Measurements from ENCODE around the gene PRDM16. TPM values are rescaled to one million over a fixed set of nuclear protein-coding genes. Genes with fewer than 3 reads are reported as not detected.

Gene PRDM16
- total RNA-seq, 2 experiments from 2014 or later = not detected

DNA sequence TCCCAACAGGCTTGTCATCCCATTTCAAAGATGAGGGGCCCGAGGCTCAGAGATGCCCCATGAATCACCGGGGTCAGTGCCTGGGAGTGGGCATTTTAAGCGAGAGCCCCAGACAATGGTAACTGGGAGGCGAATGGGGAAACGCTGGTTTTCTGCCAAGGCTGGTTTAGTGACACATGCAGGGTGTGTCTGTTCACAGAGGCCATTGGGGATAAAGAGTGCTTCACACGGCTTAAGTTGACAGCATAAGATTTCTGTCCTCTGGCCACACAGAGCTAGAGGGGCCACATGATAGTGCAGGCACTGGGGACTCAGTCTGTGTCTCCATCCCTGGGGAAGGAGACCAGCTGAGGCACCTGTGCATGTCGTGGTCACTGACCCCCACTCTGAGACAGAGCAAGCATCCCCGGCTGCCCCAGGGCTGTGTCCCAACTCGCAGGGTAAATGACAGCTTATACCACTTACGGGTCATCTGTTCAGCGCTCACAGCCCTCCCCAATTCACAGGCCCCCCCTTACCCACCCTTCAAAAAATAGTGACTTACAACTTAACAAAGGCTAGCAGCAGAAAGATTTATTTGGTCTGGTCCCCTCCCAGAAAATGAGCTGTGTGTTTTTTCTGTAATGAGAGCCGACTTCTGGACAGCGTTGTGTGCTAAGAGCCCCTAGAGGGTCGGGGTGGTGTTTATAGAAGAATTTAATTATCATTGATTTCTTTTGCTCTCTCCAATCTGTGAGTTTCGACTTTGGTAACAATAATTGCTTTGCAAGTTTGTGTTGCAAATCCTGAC, 350.6 kb downstream of the PRDM16 start:
- no peak for DNase-seq (ENCODE audit: low spot score)
- no peak overlapping the region for H2AFZ ChIP-seq (ENCODE audit: low read length)
- H3K4me3 ChIP-seq (ENCODE audit: low read depth, low read length, poor library complexity, severe bottlenecking) = no peak overlapping the region
- no peak for TF ChIP-seq EZH2phosphoT487 (IDR thresholded peaks at IDR 0.05; ENCODE audit: borderline replicate concordance, low read depth, low read length)
- TF ChIP-seq, protein P1, sequence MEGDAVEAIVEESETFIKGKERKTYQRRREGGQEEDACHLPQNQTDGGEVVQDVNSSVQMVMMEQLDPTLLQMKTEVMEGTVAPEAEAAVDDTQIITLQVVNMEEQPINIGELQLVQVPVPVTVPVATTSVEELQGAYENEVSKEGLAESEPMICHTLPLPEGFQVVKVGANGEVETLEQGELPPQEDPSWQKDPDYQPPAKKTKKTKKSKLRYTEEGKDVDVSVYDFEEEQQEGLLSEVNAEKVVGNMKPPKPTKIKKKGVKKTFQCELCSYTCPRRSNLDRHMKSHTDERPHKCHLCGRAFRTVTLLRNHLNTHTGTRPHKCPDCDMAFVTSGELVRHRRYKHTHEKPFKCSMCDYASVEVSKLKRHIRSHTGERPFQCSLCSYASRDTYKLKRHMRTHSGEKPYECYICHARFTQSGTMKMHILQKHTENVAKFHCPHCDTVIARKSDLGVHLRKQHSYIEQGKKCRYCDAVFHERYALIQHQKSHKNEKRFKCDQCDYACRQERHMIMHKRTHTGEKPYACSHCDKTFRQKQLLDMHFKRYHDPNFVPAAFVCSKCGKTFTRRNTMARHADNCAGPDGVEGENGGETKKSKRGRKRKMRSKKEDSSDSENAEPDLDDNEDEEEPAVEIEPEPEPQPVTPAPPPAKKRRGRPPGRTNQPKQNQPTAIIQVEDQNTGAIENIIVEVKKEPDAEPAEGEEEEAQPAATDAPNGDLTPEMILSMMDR (conservative IDR thresholded peaks at IDR 0.05; ENCODE audit: low read length) = no peak
- 0 out of 2 replicates have a peak, but pooled peaks cover 5% of the 10 kb centered on the region for H3K9me3 ChIP-seq (ENCODE audit: low read length)
- no peaks in the 10 kb centered on the region for H4K20me1 ChIP-seq (ENCODE audit: insufficient read depth, low read length)
- no peaks in the 10 kb centered on the region for H3K9me2 ChIP-seq (ENCODE audit: insufficient read depth, low read length)
- no peaks in the 10 kb centered on the region for H3K79me2 ChIP-seq (ENCODE audit: insufficient read depth, low read depth, low read length)
- intact Hi-C loops (cut with micrococcal nuclease; ENCODE audit: unreplicated experiment) = loop anchor here (5.0 kb wide), 1 partner anchor 597 kb away; no protein-coding TSS in a partner anchor
- no peaks in the 10 kb centered on the region for H3K4me1 ChIP-seq (ENCODE audit: insufficient read depth, low read length, poor library complexity, severe bottlenecking)
- CTCF ChIA-PET (ENCODE audit: unreplicated experiment) = interaction anchor here (0.6 kb wide), 1 partner anchor 622 kb away, joined by 3 read pairs; no protein-coding TSS in a partner anchor
- H3K36me3 ChIP-seq (ENCODE audit: insufficient read depth, low read length) = no peaks in the 10 kb centered on the region
- no peak overlapping the region for H3K27ac ChIP-seq (ENCODE audit: low read depth, low read length, poor library complexity, severe bottlenecking)
- POLR2A ChIA-PET = no interaction called here
- H3K4me2 ChIP-seq (ENCODE audit: low read length) = no peak overlapping the region
- no TSS peak for BruUV-seq (replicated peaks)

DNA sequence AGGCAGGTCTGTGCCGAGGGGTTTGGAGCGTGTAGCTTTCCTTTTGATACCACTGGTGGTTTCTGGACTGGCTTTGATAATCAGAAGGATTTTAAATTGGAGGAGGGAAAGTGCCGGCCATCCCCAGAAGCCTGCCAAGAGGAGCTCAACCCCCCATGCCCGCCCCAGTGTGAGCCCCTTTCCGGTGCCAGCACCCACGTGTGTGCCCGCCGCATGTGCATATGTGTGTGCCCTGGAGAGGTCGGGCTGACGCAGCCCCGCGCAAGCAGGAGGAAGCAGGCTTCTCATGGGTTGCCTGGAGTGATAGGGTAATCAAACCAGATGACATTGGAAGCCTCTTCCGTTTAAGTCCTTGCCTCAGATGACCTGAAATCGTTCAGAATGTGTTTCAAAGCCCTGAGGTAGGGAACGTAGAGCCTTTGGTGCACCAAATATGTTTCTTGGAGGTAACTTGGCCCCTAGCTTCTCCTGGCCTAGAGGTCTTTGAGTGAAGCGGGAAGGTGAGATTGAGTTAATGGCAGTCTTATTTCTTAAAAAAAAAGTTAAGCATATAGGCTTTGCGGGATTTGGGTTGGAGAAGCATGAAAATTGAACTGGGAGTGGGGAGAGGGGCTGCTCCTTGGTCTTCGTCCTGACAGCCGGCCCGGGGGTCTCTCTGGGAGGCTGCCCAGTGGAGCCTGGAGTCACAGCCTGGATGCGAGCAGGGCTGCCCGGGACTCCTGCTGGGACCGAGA, 351.4 kb downstream of the PRDM16 start:
- Histone ChIP-seq H3K9me3 (ENCODE audit: low read length) (0 out of 2 replicates have a peak, but pooled peaks cover 5% of the 10 kb centered on the region), H3K27ac (ENCODE audit: low read depth, low read length, poor library complexity, severe bottlenecking) (no peak overlapping the region), H3K36me3 (ENCODE audit: insufficient read depth, low read length) (no peaks in the 10 kb centered on the region), H4K20me1 (ENCODE audit: insufficient read depth, low read length) (no peaks in the 10 kb centered on the region), H3K4me2 (ENCODE audit: low read length) (no peak overlapping the region), H2AFZ (ENCODE audit: low read length) (no peak overlapping the region), H3K4me1 (ENCODE audit: insufficient read depth, low read length, poor library complexity, severe bottlenecking) (no peaks in the 10 kb centered on the region), H3K79me2 (ENCODE audit: insufficient read depth, low read depth, low read length) (no peaks in the 10 kb centered on the region), H3K9me2 (ENCODE audit: insufficient read depth, low read length) (no peaks in the 10 kb centered on the region), H3K4me3 (ENCODE audit: low read depth, low read length, poor library complexity, severe bottlenecking) (no peak overlapping the region)
- TF ChIP-seq, protein P1 (conservative IDR thresholded peaks at IDR 0.05; ENCODE audit: low read length) = no peak
- intact Hi-C loops (cut with micrococcal nuclease; ENCODE audit: unreplicated experiment) = loop anchor here (5.0 kb wide), 1 partner anchor 598 kb away; no protein-coding TSS in a partner anchor
- ChIA-PET POLR2A (no interaction called here), CTCF (ENCODE audit: unreplicated experiment) (interaction anchor here (0.6 kb wide), 1 partner anchor 622 kb away, joined by 3 read pairs; no protein-coding TSS in a partner anchor)
- BruUV-seq (replicated peaks) = no TSS peak
- no peak for DNase-seq (ENCODE audit: low spot score)
